Gastroesophageal sphincter (tissue), 3 donors: ENCODE measurements around the gene LTBP1.

Experiments
- EP300 ChIP-seq: sonication (generic); formaldehyde crosslinking; IDR thresholded peaks from one replicate; pipeline ENCODE4 v1.6.1; 2017; ENCODE audit warnings: antibody characterized with exemption, mild to moderate bottlenecking
- POLR2A ChIP-seq, 2 donors: fragments of 450-650 bp; IDR thresholded peaks; one replicate each; pipeline ENCODE4 v1.6.1; 2017; ENCODE audit warnings: antibody characterized with exemption in 2 of 2, mild to moderate bottlenecking in 2 of 2, moderate library complexity in 1 of 2
- POLR2AphosphoS5 ChIP-seq: sonication (generic); formaldehyde crosslinking; IDR thresholded peaks from one replicate; pipeline ENCODE4 v1.6.1; 2017; ENCODE audit warnings: antibody characterized with exemption
- TF ChIP-seq, protein P1 (sequence below), 4 experiments: fragments of 200-600 bp in 2 of 4; fragments of 450-650 bp in 2 of 4; sonication (generic) in 1 of 4; IDR thresholded peaks; one replicate each; pipeline ENCODE4 v1.5.1; 2017 to 2019; ENCODE audit warnings: antibody characterized with exemption in 4 of 4, mild to moderate bottlenecking in 2 of 4, moderate library complexity in 2 of 4

DNA sequence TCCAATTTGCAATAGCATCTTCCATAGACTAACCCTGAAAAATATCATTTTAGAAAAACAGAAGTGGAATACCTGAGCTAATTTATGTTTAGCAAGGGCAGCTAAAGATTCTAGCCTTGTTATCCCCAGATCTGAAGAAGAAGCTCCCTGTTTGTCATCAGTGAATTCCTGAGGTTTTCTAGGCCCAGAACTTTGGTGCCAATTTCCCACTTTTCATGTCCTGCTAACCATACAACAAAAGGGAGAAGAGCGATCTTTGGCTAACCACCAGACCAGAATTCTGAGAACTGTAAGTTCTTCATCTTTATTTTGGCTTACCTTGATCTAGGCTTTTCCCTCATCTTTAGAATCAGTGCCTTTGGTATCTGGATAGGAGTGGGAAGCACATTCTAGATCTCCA, 478.4 kb downstream of the LTBP1 start:
- TF ChIP-seq, protein P1, sequence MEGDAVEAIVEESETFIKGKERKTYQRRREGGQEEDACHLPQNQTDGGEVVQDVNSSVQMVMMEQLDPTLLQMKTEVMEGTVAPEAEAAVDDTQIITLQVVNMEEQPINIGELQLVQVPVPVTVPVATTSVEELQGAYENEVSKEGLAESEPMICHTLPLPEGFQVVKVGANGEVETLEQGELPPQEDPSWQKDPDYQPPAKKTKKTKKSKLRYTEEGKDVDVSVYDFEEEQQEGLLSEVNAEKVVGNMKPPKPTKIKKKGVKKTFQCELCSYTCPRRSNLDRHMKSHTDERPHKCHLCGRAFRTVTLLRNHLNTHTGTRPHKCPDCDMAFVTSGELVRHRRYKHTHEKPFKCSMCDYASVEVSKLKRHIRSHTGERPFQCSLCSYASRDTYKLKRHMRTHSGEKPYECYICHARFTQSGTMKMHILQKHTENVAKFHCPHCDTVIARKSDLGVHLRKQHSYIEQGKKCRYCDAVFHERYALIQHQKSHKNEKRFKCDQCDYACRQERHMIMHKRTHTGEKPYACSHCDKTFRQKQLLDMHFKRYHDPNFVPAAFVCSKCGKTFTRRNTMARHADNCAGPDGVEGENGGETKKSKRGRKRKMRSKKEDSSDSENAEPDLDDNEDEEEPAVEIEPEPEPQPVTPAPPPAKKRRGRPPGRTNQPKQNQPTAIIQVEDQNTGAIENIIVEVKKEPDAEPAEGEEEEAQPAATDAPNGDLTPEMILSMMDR (IDR thresholded peaks at IDR 0.05), result no peak
- TF ChIP-seq POLR2A (IDR thresholded peaks at IDR 0.05) (no peak), EP300 (no peak), POLR2AphosphoS5 (no peak)
